GM18861 (cell line): ENCODE results near the gene PXT1.
"Not testable (repeated sequence)": the region's sequence is repeated elsewhere in the genome, so short reads cannot be mapped to it uniquely, and the experiment has no call there.

Experiments
- ATAC-seq: cut with Tn5 transposase; IDR thresholded peaks from one replicate; pipeline ENCODE4 v1.9.1; 2021; ENCODE audit not compliant: unreplicated experiment

PXT1 gene

DNA sequence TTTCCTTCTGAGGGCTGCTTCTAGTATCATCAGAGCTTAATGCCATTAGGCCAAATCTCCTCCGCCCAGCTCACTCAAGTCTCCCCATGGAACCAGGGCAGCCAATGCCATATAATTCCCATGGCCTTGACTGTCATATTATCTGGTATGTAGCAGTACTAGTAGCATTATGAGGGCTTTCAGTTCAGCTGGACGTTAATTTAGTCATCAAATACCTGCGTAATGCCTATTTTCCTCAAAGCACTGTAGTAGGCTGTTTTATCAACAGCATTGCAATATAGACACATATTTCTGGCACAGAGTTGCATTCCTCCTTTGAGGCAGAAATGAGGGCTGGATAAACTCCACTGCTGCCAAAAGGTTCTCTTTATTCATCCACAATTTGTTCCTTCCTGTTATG is 1.8 kb upstream of the PXT1 start:
- ATAC-seq = no peak

DNA sequence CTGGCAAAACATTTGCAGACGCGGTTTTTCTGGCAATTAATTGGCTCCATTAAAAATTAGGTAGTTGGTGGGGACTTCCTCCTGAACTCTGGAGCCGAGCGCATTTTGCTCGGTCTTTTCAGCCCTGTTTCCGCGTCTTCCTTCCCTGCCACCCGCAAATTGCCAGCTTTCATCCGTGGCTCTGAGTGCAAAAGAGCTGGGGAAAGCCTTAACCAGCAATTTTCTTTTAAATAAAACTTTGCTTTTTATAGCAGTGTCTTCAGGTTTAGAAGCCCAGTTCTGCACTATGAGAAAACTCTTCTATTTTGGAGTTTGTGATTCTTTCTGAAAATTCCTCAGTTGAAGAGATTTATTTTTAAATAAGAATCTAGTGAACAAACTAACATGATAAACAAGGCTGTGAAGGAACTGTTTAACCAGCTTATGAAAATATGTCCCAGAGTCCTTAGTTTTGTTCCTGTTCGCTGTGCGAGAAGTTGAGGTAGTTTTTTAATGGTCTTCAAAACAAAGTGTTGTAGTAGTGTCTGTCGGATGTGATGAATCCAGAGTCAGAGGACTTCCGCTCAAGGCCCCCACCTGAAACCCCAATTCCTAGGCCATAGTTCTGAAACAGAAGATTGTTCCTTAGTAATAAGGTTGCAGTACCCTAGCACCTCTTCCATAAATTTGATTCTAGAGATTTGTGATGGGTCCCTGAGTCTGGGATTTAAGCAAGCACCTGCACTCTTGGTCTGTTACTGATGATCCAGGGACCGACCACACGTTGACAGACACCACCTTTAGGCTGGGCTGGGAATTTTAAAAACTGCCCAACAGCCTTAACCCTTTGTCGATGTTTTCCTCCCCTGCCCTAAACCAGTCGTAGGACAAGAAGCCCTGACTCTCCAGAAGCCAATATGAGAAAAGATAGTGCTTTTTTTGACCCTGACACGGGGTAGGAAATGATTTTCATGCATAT is 1.1 kb upstream of the PXT1 start:
- ATAC-seq = no peak

DNA sequence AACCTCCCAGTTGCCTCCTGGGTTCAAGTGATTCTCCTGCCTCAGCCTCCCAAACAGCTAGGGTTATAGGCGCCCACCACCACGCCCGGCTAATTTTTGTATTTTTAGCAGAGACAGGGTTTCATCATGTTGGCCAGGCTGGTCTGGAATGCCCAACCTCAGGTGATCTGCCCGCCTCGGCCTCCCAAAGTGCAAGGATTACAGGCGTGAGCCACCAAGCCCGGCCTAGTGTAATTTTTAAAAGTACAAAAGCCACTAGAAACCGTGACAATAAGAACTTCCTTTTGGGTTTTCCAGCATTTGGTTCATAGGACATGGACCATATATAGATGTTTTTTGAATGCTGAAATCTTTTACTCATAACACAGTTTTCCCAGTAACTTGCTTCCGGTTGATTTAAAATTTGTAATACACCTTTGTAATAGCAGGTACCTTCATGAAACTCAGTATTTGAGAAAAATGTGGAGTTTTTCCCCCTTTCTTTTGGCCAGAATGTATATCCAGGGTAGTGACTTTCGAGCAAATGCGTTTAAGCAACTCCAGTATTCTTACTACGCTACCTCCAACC is 467 bp downstream of the PXT1 start:
- ATAC-seq = no peak

DNA sequence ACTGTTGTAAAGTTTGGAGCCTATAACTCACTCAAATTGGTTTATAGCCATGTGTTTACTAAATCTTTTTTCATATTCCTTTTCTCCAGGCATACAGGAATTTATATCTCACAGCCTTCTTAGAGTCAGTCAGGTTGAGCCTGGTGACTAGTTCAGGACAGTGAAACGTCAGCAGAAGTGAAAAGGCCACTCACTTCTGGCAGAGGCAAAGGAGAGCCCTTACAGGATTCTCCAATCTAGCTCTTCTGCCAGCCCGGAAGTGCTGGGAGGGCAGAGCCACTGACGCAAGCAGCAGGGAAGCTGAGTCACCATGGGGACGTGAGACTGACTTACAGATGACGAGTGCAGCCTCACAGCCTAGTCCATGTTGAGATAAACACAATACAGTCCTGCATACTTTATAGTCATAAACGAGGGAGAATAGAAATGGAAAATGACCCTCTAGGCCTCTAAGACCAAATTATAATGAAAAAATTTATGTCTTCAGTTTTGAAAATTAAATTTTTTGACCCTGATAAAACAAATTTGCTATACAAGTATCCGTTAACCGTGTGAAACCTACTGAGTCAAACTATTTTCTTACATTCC is 1.3 kb downstream of the PXT1 start:
- ATAC-seq = peak; percentile 65

DNA sequence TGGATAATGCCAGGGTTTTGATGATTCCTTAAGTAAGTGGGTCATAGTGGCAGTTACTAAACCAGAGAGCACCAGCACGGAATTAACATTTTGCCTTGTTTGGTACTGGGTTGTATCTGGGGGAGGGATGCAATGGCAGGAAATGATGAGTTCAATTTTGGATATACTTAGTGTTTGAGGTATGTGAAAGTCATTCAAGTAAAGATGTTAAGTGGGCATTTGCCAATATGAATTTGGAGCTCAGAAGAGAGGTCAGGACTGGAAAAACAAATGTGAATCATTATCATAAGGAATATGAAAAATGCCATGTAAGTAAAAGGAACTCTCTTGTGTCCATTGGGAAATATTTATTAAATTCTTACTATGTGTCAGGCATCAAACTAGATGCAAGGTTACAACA is 6.2 kb downstream of the PXT1 start:
- ATAC-seq = no peak

DNA sequence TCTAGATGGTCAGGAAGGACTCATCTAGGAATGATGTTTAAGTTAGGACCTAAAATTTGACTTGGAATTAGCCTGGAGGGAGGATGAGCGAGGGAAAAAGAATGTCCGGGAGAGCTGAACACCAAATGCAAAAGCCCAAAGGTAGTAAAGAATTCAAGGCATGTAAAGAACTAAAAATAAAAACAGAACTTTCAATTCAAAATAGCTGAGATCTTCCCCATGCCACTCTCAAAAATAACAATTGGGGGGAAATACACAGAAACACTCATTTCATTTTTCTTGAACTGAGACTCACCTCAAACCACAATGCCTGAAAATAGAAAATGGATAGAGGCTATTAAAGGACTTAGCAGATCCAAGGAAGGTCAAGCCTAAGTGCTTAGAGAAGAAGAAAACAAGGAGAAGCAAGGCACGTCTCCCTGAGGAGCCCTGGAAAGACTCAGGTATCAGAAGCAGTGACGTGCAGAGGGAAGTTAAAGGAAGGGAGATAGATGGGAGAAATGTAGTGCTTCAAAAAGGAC is 10.4 kb downstream of the PXT1 start:
- ATAC-seq = no peak

DNA sequence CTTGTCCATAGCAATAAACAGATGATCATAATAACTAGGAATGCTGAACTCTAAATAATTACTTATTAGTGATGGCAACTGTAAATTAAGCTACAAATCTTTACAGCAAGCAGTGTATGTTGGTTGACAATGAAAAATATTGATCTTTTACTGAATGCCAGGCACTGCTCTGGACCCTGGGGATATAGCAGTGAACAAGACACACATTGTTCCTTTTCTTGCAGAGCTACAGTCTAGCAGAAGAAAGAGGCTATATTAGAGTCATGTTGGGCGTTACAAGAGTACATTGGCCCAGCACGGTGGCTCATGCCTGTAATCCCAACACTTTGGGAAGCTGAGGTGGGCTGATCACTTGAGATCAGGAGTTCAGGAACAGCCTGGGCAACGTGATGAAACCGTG is 11.5 kb downstream of the PXT1 start:
- ATAC-seq = no peak

DNA sequence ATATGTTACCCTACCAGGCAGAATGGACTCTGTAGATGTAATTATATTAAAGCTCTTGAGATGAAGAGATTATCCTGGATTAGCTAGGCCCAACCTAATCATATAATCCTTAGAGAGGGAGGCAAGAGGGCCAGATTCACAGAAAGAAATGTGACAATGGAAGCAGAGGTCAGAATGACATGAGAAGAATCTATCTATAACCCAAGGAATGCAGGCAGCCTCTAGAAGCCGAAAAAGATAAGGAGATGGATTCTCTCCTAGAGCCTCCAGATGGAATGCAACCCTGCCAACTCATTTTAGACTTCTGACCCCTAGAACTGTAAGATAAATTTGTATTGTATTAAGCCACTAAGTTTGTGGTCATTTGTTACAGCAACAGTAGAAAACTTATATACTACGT is 12.3 kb downstream of the PXT1 start:
- ATAC-seq = no peak

DNA sequence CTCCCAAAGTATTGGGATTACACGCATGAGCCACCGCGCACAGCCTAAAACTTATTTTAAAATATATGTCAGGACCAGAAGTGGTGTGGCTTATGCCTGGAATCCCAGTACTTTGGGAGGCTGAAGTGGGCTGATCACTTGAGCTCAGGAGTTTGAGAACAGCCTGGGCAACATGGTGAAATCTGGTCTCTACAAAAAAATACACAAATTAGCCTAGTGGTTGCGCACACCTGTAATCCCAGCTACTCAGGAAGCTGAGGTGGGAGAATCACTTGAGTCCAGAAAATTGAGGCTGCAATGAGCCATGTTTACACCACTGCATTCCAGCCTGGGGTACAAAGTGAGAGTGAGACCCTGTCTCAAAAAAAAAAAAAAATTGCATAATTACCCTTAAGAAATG is 13.7 kb downstream of the PXT1 start:
- no peak for ATAC-seq

DNA sequence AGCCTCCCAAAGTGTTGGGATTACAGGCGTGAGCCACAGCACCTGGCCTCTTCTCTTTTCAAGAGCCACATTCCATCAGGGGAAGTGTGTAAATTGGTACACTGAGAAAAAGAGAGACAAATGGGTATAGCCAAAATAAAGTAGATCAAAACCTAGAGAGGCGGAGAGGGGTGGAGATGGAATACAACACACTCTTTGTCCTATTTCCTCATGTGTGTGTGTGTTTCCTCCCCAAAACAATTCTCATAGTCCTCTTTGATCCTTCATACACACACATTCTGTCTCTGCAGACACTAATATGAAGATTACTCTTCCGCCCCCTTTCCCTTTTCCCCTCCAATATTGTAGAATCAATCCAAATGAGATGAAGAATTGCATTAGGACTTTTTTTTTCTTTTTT is 16.0 kb downstream of the PXT1 start:
- ATAC-seq = no peak

DNA sequence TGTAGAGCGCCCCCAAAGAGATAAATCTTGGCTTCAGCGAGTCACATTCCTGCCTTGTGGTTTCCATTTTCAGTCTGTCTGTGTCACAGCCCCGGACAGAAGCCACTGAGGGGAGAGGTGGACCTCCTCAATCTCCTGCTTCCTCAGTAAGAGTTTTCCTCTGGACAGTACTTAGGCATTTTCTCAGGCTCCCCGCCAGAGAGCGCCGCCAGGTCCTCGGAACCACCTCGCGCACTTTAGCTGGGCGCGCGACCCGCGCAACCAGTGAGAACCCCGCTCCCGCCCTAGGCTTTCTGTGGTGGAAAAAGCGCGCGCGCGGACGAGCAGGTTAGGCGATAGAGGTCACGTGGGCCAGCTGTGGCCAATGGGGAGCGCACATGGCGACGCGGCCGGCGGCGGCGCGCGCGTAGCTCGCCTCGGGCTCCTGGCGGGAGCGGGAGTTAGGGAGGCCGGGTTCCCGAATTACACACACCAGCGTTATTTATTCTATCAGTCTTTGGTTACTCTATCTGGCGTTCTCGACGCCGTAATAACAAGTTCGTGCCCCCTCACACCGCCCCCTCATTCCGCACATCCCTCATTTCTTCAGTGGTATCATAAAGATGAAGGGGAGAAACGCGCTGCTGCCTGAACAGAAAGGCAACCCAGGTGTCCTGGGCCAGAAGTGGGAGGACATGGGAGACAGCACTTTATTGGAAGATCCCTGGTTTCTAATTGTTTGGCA is 19.4 kb downstream of the PXT1 start:
- ATAC-seq = peak; percentile 87

DNA sequence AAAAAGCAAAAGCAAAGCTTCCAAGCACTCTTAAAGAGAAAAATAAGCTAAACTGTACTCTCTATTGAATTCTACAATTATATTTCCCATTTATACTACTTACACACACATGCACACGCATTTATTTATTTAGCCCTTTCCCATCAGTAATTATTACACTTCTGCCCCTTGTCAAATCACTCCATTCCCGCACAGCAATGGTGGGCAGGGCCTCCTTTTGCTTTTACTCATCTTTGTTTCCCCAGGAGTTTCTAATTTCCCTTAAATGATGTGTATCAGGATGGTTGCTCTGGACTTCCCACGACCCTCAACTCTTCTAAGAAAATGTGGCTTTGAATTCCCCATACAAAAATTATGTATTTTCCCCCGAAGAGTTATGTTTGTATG is 19.9 kb downstream of the PXT1 start:
- ATAC-seq = no peak

DNA sequence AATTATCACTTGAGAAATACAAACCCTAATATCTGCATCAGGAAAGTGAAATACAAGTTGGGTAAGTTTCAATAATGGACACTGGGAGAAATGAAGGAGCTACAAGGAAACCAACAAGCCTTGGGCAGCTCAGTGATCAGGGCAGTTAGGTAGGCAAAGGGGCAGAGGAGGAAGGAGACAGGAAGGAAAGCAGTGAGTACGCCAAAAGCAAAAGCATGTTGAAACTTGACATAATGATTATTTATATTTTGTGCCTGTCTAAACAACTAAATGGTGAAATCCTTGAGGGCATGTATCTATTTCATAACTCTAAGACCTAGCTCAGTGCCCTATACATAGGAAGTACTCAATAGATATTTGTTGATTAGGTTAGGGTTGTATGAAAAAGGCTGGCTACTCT is 23.3 kb downstream of the PXT1 start:
- no peak for ATAC-seq

DNA sequence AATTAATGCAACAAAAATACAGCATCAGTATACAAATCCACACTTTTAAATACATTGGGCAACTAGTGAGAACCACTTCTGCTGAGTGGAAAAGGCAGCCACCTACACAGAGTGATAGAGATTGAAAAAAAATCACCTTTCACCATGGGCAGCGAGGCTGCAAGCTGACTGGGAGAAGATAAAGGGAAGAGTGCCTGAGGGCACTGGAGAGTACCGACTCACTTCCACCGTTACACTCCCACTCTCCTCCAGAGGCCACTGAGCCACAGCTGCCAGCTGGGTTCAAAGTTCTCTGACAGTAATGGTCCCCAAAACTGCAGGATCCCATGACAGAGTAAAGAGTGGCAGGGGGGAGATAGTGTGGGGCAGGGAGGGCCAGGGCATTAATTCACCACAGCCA is 24.1 kb downstream of the PXT1 start:
- no peak for ATAC-seq

DNA sequence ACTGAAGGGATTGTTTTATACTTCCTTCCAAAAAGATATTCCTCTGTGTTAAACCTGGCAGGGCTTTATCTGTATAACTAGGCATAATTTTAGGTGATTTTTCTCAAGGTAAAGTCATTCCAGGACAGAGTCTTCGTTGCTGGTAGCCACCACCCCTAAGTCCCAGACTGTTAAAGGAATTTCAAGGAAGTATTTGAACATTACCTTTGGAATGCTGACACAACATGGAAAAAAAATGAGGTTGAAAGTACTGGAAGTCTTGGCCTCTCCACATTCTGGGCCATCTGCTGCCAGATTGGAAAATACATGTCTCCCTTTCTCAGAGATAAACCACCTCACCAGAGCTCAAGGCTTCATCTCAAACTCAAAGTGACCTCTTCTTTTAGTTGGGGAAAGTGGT is 28.2 kb downstream of the PXT1 start:
- ATAC-seq = no peak

DNA sequence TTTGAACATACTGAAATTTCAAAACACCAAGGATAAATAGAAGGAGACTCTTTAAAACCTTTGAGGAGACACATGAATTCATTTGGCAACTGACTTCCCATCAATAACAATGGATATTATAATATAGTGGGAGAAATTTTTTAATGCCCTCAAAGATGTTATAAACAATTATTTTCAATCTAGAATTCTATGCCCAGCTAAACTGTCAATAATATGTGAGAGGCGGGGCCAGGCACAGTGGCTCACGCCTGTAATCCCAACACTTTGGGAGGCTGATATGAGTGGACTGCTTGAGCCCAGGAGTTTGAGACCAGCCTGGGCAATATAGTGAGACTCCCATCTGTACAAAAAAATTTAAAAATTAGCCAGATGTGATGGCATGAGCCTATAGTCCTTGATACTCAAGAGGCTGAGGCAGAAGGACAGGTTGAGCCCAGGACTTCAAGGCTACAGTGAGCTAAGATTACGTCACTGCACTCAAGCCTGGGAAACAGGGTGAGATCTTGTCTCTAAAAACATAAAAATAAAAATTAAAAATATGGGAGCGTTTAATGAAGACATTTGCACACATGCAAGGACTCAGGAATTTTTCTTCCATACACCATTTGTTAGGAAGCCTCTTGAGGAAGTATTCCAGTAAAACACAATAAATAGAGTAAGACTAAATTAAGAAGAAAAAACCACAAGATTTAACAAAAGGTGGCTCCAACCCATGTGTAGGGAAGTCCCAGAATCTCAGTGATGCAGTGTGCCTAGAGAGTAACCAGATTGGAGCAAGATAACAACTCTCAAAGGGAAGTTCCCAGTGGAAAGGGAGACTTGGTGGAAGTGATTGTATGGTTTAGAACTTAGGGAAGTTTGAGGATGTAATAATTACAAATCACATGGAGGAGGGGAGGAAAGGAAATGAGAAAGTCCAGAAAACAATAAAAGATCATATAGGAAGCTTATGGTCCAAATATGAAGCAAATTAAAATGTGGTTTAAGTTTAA is 28.9 kb downstream of the PXT1 start:
- no peak for ATAC-seq

DNA sequence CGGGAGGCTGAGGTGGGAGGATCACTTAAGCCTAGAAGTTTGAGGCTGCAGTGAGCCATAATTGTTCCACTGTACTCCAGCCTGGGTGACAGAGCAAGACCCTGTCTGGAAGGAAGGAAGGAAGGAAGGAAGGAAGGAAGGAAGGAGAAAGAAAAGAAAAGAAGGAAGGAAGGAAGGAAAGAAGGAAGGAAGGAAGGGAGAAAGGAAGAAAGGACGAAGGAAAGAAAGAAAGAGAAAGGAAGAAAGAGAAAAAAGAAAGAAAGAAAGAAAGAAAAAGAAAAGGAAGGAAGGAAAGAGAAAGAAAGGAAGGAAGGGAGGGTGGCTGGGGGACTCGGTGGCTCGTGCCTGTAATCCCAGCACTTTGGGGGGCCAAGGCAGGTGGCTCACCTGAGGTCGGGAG is 32.9 kb downstream of the PXT1 start:
- ATAC-seq = not testable (repeated sequence)

DNA sequence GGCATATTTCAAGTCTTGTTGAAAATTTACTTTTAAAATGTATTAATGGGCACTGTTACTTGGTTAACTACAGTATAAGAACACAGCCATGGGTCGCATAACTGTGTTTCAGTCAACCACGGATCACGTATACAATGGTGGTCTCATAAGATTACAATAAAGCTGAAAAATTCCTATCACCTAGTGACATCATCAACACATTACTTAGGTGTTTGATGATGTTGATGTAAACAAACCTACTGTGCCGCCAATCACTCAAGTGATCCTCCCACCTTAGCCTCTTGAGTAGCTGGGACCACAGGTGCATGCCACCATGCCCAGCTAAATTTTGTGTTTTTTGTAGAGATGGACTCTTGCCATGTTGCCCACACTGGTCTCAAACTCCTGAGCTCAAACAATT is 38.5 kb downstream of the PXT1 start:
- ATAC-seq = no peak

DNA sequence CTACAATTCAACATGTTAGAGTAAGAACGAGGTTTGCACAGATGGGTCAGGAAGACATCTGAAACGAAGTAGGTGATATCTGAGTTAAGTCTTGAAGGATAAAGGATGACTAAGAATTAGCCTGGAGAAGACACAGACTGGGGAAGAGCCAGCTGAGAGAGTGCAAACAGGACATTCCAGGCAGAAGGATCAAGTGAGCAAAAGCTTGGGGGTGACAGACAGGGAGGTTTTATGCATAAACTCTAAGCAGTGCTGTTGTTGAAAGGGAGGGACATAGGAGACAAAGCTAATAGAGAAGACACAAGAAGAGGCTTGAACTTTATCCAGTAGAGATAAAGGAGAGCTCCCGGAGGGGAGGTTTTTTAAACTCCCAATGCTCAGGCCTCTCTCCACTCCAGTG is 40.2 kb downstream of the PXT1 start:
- ATAC-seq = no peak

DNA sequence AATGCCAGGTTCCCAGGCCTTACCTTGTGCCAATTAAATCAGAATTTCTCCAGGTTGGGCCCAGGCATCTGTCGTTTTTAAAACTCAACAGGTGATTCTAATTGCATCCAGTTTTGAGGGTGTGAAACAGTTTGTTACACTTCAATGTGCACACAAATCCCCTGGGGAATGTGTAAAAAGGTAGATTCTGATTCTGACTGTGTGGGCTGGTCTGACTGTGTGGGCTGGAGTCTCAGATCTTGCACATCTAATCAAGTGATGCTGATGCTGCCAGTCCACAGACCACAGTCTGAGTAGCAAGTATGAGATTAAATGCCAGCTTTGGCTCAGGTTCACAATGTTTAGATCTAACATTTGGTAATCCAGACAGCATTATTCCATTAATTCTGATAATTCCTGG is 42.7 kb downstream of the PXT1 start:
- ATAC-seq = no peak
